ENCODE data around the gene ACAP1.

Gene ACAP1

GRCh38 chr17:7389924-7390910, 53.9 kb downstream of the ACAP1 start:
- Histone ChIP-seq H3K9me3 (ENCODE audit: control insufficient read depth, low read length) (no peaks in the 10 kb centered on the region), H3K27me3 (ENCODE audit: control insufficient read depth, insufficient read depth, low read length) (no peaks in the 10 kb centered on the region), H3K36me3 (ENCODE audit: control insufficient read depth, insufficient read depth, low read length) (peaks cover 11% of the 10 kb centered on the region), H3K4me3 (ENCODE audit: low read length) (no peak overlapping the region), H3K4me1 (ENCODE audit: control insufficient read depth, insufficient read depth, low read length) (peaks cover 12% of the 10 kb centered on the region), H3K9ac (ENCODE audit: low read length) (no peak overlapping the region)

GRCh38 chr17:7391307-7391706, 55.0 kb downstream of the ACAP1 start:
- Histone ChIP-seq H3K4me3 (ENCODE audit: low read length) (no peak overlapping the region), H3K9me3 (ENCODE audit: control insufficient read depth, low read length) (no peaks in the 10 kb centered on the region), H3K27me3 (ENCODE audit: control insufficient read depth, insufficient read depth, low read length) (no peaks in the 10 kb centered on the region), H3K36me3 (ENCODE audit: control insufficient read depth, insufficient read depth, low read length) (peaks cover 11% of the 10 kb centered on the region), H3K9ac (ENCODE audit: low read length) (no peak overlapping the region), H3K4me1 (ENCODE audit: control insufficient read depth, insufficient read depth, low read length) (peaks cover 12% of the 10 kb centered on the region)

DNA sequence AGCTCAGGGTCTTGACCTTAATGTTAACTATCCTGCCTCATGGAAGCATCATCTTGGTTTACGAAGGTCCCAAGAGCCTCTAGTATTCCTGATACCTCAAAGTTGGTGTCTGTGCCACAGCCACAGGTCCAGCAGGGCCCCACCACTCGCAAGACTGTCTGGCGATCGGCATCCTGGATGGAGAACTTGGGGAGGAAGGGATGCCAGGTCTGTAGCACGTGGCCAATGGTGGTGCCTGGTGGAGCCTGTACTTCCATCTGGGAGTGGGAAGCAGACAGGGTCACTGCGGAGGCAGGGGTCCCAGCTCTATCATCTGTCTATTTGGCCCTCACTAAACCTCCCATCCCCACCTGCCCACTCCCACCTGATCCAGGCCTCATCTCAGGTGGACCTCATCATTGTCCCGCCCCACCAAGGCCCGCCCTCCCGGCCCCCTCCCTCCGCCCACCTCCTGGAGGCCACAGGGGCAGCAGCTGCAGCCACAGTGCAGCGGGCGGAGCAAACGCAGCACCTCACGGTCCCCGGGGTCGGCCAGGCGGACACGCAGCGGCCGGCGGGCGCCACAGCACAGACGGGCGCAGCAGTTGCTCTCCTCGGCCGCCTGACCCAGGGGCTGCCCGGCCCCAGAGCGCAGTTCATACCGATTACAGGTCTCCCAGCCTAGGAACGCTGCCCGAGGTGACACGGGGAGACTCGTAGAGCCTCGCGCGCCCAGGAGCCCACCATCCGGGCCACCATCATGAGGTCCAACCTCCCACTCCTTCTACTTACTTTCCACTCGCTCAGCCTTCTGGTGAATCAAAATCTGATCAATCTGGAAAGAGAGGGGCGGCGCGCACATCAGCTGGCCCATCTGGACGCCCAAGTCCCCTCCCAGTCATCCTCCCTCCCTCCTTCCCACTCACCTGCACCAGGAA, 56.6 kb downstream of the ACAP1 start:
- Histone ChIP-seq H3K9ac (ENCODE audit: low read length) (peak overlapping the region; percentile 64), H3K36me3 (ENCODE audit: control insufficient read depth, insufficient read depth, low read length) (peaks cover 11% of the 10 kb centered on the region), H3K27me3 (ENCODE audit: control insufficient read depth, insufficient read depth, low read length) (no peaks in the 10 kb centered on the region), H3K4me3 (ENCODE audit: low read length) (no peak overlapping the region), H3K9me3 (ENCODE audit: control insufficient read depth, low read length) (no peaks in the 10 kb centered on the region), H3K4me1 (ENCODE audit: control insufficient read depth, insufficient read depth, low read length) (peaks cover 12% of the 10 kb centered on the region)

GRCh38 chr17:7393613-7394451, 57.5 kb downstream of the ACAP1 start:
- Histone ChIP-seq H3K27me3 (ENCODE audit: control insufficient read depth, insufficient read depth, low read length) (no peaks in the 10 kb centered on the region), H3K4me3 (ENCODE audit: low read length) (peak overlapping the region; percentile 77), H3K36me3 (ENCODE audit: control insufficient read depth, insufficient read depth, low read length) (peaks cover 8% of the 10 kb centered on the region), H3K4me1 (ENCODE audit: control insufficient read depth, insufficient read depth, low read length) (peaks cover 12% of the 10 kb centered on the region), H3K9ac (ENCODE audit: low read length) (peak overlapping the region; percentile 64), H3K9me3 (ENCODE audit: control insufficient read depth, low read length) (no peaks in the 10 kb centered on the region)

- Histone ChIP-seq H3K9me3 (ENCODE audit: control insufficient read depth, low read length) (no peaks in the 10 kb centered on the region), H3K4me1 (ENCODE audit: control insufficient read depth, insufficient read depth, low read length) (peaks cover 12% of the 10 kb centered on the region), H3K27me3 (ENCODE audit: control insufficient read depth, insufficient read depth, low read length) (no peaks in the 10 kb centered on the region), H3K9ac (ENCODE audit: low read length) (peak within 1 kb of the TSS; percentile 64), H3K4me3 (ENCODE audit: low read length) (peak within 1 kb of the TSS; percentile 77), H3K36me3 (ENCODE audit: control insufficient read depth, insufficient read depth, low read length) (no peaks in the 10 kb centered on the region)
These were observed 58.3 kb downstream of the ACAP1 start, which contains the start of gene PLSCR3 for GRCh38 chr17:7394452-7395191. Gene PLSCR3, minus strand, starts transcription at chr17:7394525. Its CDS starts 415 bp downstream, at chr17:7394110.

DNA sequence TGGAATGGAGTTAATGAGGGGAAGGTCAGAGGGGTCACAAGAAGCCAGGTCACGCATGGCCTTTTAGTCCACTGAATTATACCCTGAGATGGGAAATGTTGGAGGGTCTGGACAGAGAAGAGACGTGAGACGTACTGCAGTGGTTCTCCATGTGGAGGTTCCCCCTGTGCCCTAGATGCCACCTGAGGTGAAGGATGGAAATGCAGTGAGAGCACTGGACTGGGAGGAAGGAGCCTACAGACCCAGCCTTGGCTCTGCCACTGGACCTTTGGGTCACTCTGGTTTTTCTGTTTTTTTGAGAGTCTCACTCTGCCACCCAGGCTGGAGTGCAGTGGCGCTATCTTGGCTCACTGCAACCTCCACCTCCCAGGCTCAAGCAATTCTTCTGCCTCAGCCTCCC, 59.8 kb downstream of the ACAP1 start:
- Histone ChIP-seq H3K9ac (ENCODE audit: low read length) (no peak overlapping the region), H3K4me3 (ENCODE audit: low read length) (no peak overlapping the region), H3K27me3 (ENCODE audit: control insufficient read depth, insufficient read depth, low read length) (no peaks in the 10 kb centered on the region), H3K9me3 (ENCODE audit: control insufficient read depth, low read length) (no peaks in the 10 kb centered on the region), H3K4me1 (ENCODE audit: control insufficient read depth, insufficient read depth, low read length) (peaks cover 12% of the 10 kb centered on the region), H3K36me3 (ENCODE audit: control insufficient read depth, insufficient read depth, low read length) (no peaks in the 10 kb centered on the region)

DNA sequence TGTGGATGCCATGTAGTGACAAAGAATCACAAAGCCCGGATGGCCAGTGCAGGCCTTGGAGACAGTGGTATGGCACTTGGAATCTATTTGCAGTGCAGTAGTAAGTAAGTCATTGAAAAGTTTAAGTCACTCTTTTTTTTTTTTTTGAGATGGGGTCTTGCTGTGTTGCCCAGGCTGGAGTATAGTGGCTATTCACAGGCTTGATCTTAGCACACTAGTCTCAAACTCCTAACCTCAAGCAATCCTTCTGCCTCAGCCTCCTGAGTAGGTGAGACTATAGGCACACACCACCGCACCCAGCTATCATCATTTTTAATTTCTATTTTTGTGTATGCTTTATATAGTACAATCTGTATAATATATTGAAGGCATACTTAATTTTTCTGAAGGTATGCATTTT, 62.3 kb downstream of the ACAP1 start:
- Histone ChIP-seq H3K36me3 (ENCODE audit: control insufficient read depth, insufficient read depth, low read length) (no peaks in the 10 kb centered on the region), H3K9ac (ENCODE audit: low read length) (no peak overlapping the region), H3K4me3 (ENCODE audit: low read length) (no peak overlapping the region), H3K27me3 (ENCODE audit: control insufficient read depth, insufficient read depth, low read length) (no peaks in the 10 kb centered on the region), H3K4me1 (ENCODE audit: control insufficient read depth, insufficient read depth, low read length) (peaks cover 17% of the 10 kb centered on the region), H3K9me3 (ENCODE audit: control insufficient read depth, low read length) (no peaks in the 10 kb centered on the region)
